Fibroblast of lung (primary cell): Measurements from ENCODE around the gene PEX11B. TPM values are rescaled to one million over a fixed set of nuclear protein-coding genes. Genes with fewer than 3 reads are reported as not detected.

Experiments
- DNase-seq, 2 donors: peaks; one replicate each; pipeline versions ENCODE4 v3.0.0 to v3.0.0-alpha.2; 2010; ENCODE audit warnings: low read depth in 2 of 2
- H2AFZ ChIP-seq: 2 replicates; pipeline ENCODE4 v1.5.1; 2012; ENCODE audit warnings: low read length, control low read depth, inconsistent platforms
- H3K27ac ChIP-seq: 2 replicates; pipeline ENCODE4 v1.5.1; 2011; ENCODE audit warnings: low read length, control low read depth; ENCODE audit not compliant: insufficient read depth
- H3K27me3 ChIP-seq: 2 replicates; pipeline ENCODE4 v1.5.1; 2011; ENCODE audit warnings: mild to moderate bottlenecking, low read length; ENCODE audit not compliant: control insufficient read depth, insufficient read depth
- H3K36me3 ChIP-seq: 2 replicates; pipeline ENCODE4 v1.5.1; 2011; ENCODE audit warnings: low read length; ENCODE audit not compliant: control insufficient read depth, insufficient read depth
- H3K4me1 ChIP-seq: 2 replicates; pipeline ENCODE4 v1.5.1; 2011; ENCODE audit warnings: low read length; ENCODE audit not compliant: control insufficient read depth, insufficient read depth; ENCODE audit errors: extremely low read depth
- H3K4me2 ChIP-seq: 2 replicates; pipeline ENCODE4 v1.5.1; 2011; ENCODE audit warnings: low read length, control low read depth; ENCODE audit not compliant: insufficient read depth; ENCODE audit errors: extremely low read depth
- H3K4me3 ChIP-seq, 4 experiments: fragments of 200-600 bp in 1 of 4; sonication (generic) in 1 of 4; replicated peaks in 1 of 4; 2 replicates each; pipeline ENCODE4 v1.5.1; 2011 to 2016; ENCODE audit warnings: low read length in 4 of 4, low read depth in 3 of 4, mild to moderate bottlenecking in 3 of 4, control low read depth in 2 of 4, inconsistent platforms in 1 of 4, mixed read lengths in 1 of 4; ENCODE audit not compliant: insufficient read depth in 1 of 4; ENCODE audit errors: control extremely low read depth in 1 of 4
- H3K79me2 ChIP-seq: 2 replicates; pipeline ENCODE4 v1.5.1; 2012; ENCODE audit warnings: mild to moderate bottlenecking, low read length, inconsistent platforms; ENCODE audit not compliant: control insufficient read depth, insufficient read depth
- H3K9ac ChIP-seq: 2 replicates; pipeline ENCODE4 v1.5.1; 2011; ENCODE audit warnings: mild to moderate bottlenecking, low read length, control low read depth; ENCODE audit not compliant: insufficient read depth
- H3K9me3 ChIP-seq: 2 replicates; pipeline ENCODE4 v1.5.1; 2012; ENCODE audit warnings: low read depth, low read length; ENCODE audit not compliant: control insufficient read depth, insufficient read depth
- H4K20me1 ChIP-seq: 2 replicates; pipeline ENCODE4 v1.5.1; 2011; ENCODE audit warnings: low read length; ENCODE audit not compliant: control insufficient read depth, insufficient read depth; ENCODE audit errors: extremely low read depth
- EZH2 ChIP-seq: IDR thresholded peaks from 2 replicates; pipeline ENCODE4 v1.5.1; 2012; ENCODE audit warnings: low read length, control low read depth, mild to moderate bottlenecking; ENCODE audit errors: missing control alignments
- polyA plus RNA-seq, 2 donors: library from polyadenylated mRNA; depleted of rRNA in 1 of 2; stranded (reverse) in 1 of 2; unstranded in 1 of 2; fragments of >200 nt; gene quantifications; 2 replicates each; pipeline ENCODE4 v1.2.1, GENCODE V29; 2011 to 2012; ENCODE audit warnings: missing spikeins in 1 of 2
- total RNA-seq: library from RNA; depleted of rRNA; stranded (reverse); fragments of >200 nt; gene quantifications from 2 replicates; pipeline ENCODE4 v1.2.1, GENCODE V29; 2014
- TF ChIP-seq, protein P1 (sequence below), 2 donors: IDR thresholded peaks in 1 of 2; conservative IDR thresholded peaks in 1 of 2; 1 replicate in 1 of 2; 2 replicates in 1 of 2; pipeline ENCODE4 v1.5.1; 2011 to 2012; ENCODE audit warnings: low read length in 2 of 2, control low read depth in 1 of 2, inconsistent platforms in 1 of 2, low read depth in 1 of 2, mild to moderate bottlenecking in 1 of 2

Gene PEX11B
- total and polyA plus RNA-seq, 2 donors (not counting 1 experiment from before 2014, with no cell fraction given), result 28.2 to 34.3 TPM

- Histone ChIP-seq H3K4me2 (no peak overlapping the region), H3K36me3 (no peaks in the 10 kb centered on the region), H3K27ac (no peak overlapping the region), H4K20me1 (no peaks in the 10 kb centered on the region), H3K4me1 (no peaks in the 10 kb centered on the region), H3K9ac (no peak overlapping the region), H3K79me2 (no peaks in the 10 kb centered on the region), H3K9me3 (no peaks in the 10 kb centered on the region), H2AFZ (no peak overlapping the region), H3K4me3 (no peak overlapping the region), H3K27me3 (peaks cover 5% of the 10 kb centered on the region)
- no peak for TF ChIP-seq EZH2
- TF ChIP-seq, protein P1, sequence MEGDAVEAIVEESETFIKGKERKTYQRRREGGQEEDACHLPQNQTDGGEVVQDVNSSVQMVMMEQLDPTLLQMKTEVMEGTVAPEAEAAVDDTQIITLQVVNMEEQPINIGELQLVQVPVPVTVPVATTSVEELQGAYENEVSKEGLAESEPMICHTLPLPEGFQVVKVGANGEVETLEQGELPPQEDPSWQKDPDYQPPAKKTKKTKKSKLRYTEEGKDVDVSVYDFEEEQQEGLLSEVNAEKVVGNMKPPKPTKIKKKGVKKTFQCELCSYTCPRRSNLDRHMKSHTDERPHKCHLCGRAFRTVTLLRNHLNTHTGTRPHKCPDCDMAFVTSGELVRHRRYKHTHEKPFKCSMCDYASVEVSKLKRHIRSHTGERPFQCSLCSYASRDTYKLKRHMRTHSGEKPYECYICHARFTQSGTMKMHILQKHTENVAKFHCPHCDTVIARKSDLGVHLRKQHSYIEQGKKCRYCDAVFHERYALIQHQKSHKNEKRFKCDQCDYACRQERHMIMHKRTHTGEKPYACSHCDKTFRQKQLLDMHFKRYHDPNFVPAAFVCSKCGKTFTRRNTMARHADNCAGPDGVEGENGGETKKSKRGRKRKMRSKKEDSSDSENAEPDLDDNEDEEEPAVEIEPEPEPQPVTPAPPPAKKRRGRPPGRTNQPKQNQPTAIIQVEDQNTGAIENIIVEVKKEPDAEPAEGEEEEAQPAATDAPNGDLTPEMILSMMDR (conservative IDR thresholded peaks at IDR 0.05 in 1 of 2, IDR thresholded peaks at IDR 0.05 in 1 of 2; ENCODE audit: low read depth in 1 of 2, low read length in 2 of 2), result no peak
- DNase-seq, result no peak
Observed at GRCh38 chr1:145877923-145878486, 40.5 kb downstream of the PEX11B start.

GRCh38 chr1:145874646-145875045 is 43.9 kb downstream of the PEX11B start:
- no peaks in the 10 kb centered on the region for H3K79me2 ChIP-seq
- DNase-seq, result no peak
- no peak overlapping the region for H3K27ac ChIP-seq
- no peak overlapping the region for H2AFZ ChIP-seq
- H3K4me1 ChIP-seq, result peaks cover 2% of the 10 kb centered on the region
- no peaks in the 10 kb centered on the region for H3K9me3 ChIP-seq
- H3K27me3 ChIP-seq, result peaks cover 5% of the 10 kb centered on the region
- no peak for TF ChIP-seq EZH2
- TF ChIP-seq, protein P1 (conservative IDR thresholded peaks at IDR 0.05 in 1 of 2, IDR thresholded peaks at IDR 0.05 in 1 of 2; ENCODE audit: low read depth in 1 of 2, low read length in 2 of 2), result no peak
- no peak overlapping the region for H3K4me3 ChIP-seq
- H3K9ac ChIP-seq, result no peak overlapping the region
- no peaks in the 10 kb centered on the region for H4K20me1 ChIP-seq
- H3K4me2 ChIP-seq, result no peak overlapping the region
- no peaks in the 10 kb centered on the region for H3K36me3 ChIP-seq

DNA sequence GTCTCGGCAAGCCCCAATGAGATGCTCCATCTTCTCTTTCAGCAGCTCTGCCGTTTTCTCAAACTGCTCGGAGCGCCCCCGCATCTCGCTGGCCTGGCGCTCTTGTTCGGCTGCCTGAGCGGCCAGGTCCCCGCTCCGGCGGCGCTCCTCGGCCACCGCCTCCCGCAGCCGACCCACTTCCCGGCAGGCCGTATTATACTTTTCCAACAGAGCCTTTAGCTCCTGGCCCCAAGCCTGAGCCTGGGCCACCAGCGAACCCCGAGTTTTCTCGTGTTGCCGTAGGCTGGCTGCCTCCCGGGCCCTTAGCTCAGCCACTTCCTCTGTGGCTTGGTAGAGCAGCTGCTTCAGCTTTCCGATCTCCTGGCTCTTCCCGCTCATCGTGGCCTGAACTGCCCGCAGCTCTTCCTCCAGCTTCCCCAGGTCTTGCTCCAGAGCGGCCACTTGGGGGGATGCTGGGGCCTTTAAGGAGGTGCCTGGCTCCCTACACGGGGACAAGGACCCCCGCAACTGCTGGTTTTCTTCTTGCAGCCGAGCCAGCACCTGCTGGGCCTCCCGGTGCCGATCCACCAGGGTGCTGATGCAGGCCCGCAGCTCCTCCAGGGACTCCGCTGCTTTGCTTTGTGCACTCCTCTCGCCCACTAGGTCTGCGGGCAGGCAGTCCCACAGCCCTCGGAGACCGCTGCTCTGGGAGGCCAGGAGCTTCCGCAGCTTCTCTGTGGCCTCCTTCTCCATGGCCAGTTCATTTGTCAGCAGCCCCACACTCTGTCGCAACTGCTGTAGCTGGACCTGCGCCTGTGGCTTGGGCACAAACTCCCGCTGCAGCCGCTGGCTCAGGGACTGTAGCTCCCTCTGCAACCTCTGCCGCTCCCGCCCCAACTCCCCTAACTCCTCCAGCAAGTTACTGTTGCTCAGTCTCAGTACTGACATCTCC is 46.3 kb downstream of the PEX11B start:
- no peaks in the 10 kb centered on the region for H3K9me3 ChIP-seq
- TF ChIP-seq, protein P1 (conservative IDR thresholded peaks at IDR 0.05 in 1 of 2, IDR thresholded peaks at IDR 0.05 in 1 of 2; ENCODE audit: low read depth in 1 of 2, low read length in 2 of 2), result no peak
- no peak for TF ChIP-seq EZH2
- peak overlapping the region; percentile 45 for H3K9ac ChIP-seq
- H3K4me2 ChIP-seq, result peak overlapping the region; percentile 97
- peak; percentile 54 to 64 for DNase-seq
- no peaks in the 10 kb centered on the region for H3K36me3 ChIP-seq
- H3K27me3 ChIP-seq, result peaks cover 5% of the 10 kb centered on the region
- H4K20me1 ChIP-seq, result no peaks in the 10 kb centered on the region
- H3K4me3 ChIP-seq, result peak overlapping the region; percentile 64 to 72 (median 66)
- H3K79me2 ChIP-seq, result no peaks in the 10 kb centered on the region
- H2AFZ ChIP-seq, result peak overlapping the region; percentile 94
- H3K4me1 ChIP-seq, result peaks cover 2% of the 10 kb centered on the region
- peak overlapping the region; percentile 44 for H3K27ac ChIP-seq
